Hematopoietic multipotent progenitor cell treated with erythropoietin and hydrocortisone succinate and interleukin-3 and kit ligand, for 6 days (in vitro differentiated cells): ENCODE results near the gene PAN3.
A peak's percentile ranks its signal among the peaks of the same experiment; 100 is the strongest.

Source experiments
- DNase-seq: peaks from one replicate; pipeline ENCODE4 v3.0.0-alpha.2; 2015

Gene PAN3

DNA sequence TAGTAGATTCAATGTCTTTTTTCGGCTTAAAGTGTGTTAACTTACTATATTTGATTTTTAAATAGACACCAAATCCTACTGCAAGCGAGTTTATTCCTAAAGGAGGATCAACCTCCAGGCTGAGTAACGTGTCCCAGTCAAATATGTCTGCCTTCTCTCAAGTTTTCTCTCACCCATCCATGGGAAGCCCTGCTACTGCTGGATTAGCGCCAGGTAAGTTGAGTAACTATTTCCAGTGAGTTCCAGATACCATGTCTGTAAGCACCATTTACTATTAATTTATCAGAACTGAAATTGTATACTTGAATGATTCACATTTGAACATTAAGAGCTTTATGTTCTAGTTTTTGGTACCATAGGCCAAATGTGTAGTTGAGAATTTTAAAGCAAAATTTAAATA, 81.8 kb downstream of the PAN3 start:
- DNase-seq = no peak

DNA sequence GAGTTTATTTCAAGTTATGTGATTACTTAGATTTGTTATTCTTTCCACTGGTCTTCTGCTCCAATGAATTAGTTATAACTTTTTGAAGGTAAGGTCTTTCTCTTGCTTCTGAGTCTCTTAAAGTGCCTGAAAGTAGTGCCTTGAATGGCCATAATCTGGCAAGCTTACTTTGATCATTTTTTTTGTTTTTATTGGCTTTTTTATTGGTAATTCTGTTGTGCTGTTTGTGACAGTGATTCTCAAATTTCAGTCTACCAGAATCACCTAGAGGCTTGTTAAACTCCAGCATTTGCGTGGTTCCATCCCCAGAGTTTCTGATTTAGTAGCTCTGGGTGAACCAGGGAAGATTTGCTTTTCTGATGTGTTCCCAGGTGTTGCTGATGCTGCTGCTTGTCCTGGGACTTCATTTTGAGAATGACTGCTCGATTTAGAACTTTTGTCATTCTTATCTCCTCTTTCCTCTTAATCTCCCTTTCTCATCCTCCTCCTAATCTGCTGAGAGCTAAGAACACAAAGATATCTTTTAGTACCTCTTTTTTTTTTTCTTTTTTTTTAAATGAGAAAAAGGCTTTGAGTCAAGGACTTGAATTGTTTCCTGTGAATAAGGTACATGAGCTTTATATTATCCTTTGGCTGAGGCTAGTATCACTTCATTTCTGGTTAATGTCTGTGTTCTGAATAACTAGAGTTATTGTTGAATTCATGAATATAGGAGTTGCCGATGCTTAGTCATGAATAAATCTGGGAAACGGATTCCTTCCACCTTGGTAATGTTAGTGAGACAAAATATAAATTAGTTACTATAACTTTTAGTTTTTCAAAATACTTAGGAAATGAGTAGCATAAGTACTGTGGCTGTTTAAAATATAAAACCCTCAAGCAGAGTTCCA, 91.4 kb downstream of the PAN3 start:
- DNase-seq = no peak

DNA sequence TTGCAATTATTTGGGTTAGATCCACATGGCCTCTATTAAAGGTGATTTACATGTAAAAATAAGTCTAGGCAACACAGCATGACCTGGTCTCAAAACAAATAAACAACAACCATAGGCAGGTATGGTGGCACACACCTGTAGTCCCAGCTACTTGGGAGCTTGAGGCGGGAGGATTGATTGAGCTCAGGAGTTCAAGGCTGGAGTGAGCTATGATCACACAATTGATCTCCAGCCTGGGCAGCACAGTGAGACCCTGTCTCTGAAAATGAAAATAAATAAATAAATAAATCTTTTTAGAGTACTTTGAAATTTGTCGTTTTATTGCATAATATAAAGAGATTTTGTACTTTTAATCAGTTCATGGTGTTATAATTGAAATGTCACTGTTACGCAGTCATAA, 93.3 kb downstream of the PAN3 start:
- no peak for DNase-seq

DNA sequence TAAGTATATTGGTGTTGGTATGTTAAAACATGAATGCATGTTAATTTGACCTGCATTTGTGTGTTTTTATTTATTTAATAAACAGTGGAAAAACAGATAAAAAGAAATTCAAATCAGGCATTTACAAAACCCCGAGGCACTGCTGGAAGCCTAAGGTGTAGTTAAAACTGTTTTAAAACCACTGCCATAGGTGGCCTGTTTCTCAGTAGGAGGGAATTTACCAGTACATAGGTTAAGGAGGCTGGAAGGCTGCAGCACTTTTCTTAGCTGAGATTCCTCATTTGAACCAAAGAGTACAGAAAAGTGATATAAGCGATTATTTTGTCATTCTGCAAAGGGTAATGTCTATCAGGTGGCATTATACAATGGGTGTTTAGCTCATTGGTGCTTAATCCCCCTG, 99.6 kb downstream of the PAN3 start:
- DNase-seq = no peak

DNA sequence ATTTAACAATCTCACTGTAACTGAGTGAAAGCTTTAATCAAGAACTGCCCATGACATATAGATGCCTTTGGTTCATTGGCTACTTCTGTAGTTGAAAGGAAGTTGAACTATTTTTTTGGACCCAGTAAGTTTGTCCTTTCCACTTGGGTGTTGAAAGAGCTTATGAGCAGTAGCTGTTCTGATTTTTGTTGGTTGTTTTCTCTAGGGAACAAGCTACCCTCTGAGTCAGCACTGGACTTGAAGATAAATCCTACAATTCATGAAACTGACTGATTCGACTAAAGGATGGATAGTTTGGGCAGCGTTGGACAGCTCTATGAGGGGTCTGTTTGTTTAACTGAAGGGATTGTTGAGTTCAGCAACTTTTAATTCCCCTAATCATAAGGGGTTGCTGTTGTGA, 101.0 kb downstream of the PAN3 start:
- DNase-seq = no peak

DNA sequence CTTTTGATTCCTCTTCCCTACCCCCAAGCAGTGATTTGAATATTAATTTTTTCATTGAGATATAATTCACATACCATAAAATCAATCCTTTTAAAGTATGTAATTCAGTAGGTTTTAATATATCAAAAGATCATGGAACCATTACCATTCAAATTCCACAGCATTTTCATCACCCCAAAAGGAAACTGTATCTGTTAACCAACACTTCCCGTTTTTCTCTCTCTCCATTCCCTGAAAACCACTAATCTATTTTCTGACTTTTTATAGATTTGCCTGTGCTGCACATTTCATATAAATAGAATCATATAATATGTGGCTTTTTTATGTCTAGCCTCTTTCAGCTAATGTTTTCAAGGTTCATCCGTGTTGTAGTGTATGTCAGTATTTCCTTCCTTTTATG, 107.1 kb downstream of the PAN3 start:
- DNase-seq = no peak

DNA sequence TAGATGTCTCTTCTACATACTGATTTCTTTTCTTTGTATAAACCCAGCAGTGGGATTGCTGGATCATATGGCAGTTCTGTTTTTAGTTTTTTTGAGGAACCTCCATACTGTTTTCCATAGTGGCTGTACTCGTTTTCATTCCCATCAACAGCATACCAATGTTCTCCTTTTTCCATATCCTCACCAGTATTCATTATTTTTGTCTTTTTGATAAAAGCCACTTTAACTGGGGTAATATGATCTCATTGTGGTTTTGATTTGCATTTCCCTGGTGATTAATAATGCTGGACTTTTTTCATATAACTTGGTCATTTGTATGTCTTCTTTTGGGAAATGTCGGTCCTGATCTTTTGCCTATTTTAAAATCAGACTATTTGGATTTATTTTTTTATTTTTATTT, 108.5 kb downstream of the PAN3 start:
- DNase-seq = no peak

DNA sequence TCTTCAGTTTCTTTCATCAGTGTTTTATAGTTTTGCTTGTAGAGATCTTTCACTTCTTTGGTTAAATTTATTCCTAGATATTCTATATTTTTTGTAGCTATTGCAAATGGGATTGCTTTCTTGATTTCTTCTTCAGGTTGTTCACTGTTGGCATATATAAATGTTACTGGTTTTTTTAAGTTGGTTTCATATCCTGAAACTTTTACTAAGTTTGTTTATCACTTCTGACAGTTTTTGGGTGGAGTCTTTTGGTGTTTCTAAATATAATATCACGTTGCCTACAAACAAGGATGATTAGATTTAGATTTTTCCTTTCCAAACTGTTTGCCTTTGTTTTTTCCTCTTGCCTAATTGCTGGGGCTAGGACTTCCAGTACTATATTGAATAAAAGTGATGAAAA, 109.7 kb downstream of the PAN3 start:
- peak; percentile 36 for DNase-seq

DNA sequence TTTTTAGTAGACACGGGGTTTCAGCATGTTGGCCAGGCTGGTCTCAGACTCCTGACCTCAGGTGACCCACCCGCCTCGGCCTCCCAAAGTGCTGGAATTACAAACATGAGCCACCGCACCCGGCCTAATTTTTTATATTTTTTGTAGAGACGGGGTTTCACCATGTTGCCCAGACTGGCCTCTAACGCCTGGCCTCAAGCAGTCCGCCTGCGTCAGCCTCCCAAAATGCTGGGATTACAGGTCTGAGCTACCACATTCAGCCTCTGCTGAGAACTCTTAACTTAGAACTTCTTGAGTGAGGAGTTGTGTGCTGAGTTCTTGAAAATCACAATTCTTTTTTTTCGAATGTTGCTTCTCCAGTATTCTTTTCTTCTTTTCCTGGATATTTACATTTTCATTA, 112.2 kb downstream of the PAN3 start:
- DNase-seq = no peak

DNA sequence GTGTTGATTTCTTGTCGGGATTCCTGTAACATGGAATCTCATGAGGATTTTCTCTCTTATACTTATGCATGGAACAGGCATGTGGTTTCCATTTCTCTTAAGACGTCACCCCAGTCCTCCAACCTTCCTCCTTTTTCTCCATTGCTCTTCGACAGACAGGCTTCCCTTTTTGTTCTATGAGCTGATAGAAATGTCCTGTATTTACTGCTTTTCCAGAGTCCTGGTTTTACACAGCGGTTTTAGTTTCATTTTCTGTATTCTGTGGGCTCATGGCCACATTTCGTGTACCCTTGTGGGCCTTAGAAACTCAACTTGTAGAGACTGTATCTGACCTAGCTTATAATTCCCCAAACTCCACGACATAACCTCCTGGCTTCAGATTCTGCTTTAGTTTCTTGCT, 113.1 kb downstream of the PAN3 start:
- DNase-seq = peak; percentile 30

DNA sequence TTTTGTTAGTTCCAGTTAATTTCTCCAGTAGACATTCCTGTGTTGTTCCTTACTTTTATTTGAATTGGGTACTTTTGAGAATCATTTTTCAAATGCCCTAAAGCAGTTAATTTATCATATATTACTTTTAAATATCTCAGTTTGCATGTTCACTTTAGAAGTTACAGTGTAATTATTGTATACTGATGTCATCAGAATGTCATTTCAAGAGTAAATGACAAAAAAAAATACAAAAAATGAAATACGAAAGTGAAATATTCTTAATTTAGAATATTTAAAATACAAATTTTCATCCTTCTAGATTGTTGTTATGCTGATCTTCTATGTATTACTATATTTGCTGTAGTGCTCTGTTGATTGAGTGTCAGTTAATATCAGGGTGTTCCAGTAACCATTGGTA, 114.2 kb downstream of the PAN3 start:
- no peak for DNase-seq

DNA sequence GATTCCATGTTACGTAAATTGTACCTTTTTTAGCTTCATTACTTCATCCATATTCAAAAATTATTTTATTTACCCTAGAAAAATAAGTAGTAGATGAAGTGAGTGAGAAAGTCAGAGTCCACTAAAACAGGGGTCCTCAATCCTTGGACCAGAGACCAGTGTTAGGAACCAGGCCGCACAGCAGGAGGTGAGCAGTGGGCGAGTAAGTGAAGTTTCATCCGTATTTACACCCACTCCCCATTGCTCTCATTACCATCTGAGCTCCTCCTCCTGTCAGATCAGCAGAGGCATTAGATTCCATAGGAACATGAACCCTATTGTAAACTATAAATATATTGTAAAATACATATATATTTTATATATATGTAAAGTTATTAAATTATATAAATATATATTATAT, 119.0 kb downstream of the PAN3 start:
- no peak for DNase-seq

DNA sequence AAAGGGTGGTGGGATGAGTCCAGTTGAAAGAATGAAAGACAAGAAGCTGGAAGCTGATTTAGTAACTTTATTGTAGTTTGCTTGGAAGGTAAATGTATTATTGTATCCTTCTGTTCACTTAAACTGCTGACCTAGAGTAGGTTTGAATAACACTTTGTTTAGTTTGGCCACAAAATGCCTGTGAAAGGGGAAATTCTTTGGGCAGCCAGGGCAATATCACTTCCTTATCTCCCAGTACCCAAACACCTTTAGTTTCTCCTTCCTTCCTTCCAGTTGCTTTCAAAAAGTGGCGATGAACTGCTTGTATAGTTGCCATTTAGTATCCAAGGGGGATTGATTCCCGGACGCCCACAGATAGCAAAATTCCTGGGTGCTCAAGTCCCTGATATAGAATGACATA, 120.1 kb downstream of the PAN3 start:
- DNase-seq = peak; percentile 18

DNA sequence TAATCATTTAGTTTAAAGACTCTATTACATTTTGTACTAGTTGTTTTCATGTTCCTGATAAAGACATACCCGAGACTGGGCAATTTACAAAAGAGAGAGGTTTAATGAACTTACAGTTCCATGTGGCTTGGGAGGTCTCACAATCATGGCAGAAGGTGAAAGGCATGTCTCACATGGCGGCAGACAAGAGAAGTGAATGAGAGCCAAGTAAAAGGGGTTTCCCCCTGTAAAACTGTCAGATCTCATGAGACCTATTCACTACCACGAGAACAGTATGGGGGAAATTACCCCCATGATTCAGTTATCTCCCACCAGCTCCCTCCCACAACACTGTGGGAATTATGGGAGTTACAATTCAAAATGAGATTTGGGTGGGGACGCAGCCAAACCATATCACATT, 129.2 kb downstream of the PAN3 start:
- DNase-seq = no peak

DNA sequence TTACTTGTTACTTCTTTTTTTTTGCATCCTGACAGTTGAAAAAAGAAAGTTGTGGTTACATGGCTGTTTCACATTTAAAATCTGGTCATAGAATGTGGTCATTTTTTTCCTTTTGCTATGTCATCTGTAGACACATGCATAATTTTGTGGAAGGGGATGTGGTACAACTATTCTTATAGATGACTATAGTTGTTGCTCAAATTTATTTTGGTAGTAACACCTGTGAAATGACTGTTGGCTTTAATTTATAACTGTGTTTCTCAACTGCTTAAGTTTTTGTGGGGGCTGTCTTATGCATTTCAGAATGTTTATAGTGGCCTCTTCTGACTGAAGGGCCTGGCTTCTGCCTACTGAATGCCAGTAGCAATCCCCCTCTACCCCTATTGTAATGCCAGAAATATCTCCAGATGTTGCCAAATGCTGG, 130.5 kb downstream of the PAN3 start:
- DNase-seq = peak; percentile 74

DNA sequence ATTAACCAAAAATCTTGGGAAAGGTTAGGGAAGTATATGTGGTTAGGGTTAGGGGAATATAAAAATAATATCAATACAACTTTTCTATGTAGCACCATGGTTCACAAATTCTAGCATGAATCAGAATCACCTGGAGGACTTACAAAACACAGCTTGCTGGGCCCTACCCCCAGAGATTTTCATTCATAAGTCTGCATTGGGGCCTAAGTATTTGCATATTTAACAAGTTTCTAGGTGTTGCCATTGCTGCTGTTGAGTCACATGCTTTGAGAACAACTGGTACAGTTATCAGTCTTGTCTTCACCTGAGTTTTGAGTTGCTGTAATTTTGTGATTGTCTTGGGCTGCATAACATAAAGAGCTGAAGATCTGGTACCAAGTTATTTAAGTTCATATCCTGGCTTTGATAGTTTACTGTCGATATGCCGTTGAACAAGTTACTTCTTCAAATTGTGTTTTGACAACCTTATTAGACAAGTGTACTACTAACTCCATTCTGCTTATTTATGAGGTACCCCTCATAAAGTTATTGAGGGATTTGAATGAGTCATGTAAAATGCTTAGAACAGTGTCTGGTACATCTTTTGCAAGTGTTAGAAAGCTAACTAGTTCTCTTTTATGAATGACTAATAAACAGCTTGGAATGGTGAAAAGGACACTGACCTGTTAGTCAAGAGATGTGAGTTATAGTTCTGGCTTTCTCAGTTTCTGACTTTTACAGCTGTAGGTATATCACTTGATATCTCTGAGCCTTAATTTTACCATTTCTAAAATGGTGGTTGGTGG, 132.9 kb downstream of the PAN3 start:
- no peak for DNase-seq

DNA sequence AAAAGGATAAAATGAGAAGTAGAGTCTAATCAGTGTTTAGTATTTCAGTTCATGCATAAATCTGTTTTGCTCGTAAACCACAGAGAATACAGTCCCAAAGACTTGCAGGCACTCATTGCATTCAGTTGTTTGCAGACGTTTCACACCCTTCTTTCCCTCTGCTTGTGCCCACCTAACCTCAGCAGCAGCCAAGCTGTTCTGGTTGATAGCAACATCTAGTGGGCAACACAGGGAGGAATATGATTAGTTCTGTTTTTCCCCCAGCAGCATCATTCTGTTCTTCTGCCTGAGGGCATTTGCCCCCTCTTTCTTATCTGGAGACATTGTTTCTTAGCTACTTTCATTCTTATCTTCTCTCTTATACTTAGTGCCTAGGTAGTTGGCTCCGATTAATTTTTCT, 135.6 kb downstream of the PAN3 start:
- peak; percentile 63 for DNase-seq

DNA sequence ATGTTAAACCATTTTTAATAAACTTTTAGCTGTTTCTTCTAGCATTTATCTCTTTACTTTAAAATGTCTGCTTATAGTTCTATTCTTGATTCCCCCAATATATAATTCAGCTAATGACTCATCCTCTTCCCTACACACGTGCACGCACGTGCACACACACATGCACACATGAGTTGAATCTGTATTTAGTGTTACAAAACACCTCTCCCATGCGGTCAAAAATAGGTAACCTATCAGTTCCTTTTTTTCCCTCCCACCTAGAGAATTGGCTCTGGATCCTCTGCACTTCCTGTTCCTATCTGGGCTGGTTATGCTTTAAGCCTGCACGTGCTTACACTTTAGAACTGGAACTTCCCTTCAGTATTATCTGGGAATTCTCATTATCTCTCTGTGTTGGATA, 144.1 kb downstream of the PAN3 start:
- peak; percentile 10 for DNase-seq

DNA sequence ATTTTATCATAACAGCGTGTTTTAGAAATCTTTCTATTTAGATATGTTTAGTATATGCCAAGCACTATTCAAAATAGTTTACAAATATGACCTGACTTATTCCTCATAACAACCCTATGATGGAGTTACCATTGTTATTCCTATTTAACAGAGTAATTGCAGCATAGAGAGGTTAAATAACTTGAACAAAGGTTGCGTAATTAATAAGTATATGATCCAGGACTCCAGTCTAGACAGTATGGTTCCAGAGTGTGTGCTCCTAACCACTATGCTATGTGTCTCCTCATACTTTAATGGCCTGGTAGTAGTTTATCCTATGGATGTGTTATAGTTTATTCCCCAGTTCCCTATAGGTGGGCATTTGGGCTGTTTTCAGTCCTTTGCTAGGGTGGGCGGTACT, 145.3 kb downstream of the PAN3 start:
- no peak for DNase-seq

DNA sequence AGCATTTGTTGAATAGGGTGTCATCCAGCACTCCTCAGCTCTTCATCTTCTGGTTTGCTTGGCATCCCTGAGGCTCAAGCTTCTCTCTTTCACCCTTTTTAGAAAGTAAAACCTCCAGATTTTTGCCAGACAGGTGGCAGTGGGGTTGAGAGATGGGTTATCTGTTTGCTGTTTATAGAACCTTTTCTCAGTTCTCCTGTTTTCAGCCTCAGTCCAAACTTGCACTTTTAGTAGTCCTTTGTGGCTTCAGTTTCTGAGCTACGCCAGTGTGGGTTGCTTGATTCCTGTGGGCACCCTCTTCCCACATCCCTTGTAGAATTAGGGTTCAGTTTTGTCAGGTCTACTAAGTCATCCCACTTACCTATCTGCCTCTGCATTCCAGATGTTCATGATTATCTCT, 147.9 kb downstream of the PAN3 start:
- DNase-seq = no peak

DNA sequence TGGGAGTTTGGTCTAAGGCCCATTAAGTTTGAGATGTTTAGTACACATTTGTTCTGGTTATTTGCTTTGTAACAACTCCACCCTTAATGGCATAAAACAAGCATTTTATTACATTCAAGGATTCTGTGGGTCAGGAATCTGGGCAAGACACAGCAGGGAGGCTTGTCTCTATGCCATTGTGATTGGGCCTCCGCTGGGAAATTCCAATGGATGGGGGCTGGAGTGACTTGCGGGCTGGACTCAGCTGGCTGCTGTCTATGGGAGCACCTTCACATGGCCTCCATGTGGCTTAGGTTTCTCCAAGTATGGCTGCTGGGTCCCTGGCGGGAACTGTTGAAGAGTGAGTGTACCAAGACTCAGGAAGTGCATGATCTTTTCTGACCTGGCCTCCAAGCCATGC, 159.0 kb downstream of the PAN3 start:
- DNase-seq = no peak

DNA sequence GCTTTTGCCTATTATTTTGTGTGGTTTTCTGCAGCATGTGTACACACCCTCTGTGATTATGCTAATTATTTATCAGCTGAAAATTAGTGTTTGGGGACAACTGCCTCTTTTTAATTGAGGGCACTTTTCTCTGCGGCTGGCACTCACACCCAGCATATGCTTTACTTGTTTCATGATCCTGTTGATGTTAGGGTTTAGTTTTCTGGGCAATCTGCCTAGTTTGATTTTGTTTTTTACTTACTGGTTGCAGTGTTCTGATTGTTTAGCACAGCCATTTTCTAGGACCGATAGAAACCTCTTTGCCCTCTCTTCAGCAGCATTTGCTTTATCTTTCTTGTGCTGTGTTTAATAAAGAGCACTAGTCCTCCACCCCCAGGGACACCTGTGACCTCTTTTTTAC, 161.6 kb downstream of the PAN3 start:
- no peak for DNase-seq

DNA sequence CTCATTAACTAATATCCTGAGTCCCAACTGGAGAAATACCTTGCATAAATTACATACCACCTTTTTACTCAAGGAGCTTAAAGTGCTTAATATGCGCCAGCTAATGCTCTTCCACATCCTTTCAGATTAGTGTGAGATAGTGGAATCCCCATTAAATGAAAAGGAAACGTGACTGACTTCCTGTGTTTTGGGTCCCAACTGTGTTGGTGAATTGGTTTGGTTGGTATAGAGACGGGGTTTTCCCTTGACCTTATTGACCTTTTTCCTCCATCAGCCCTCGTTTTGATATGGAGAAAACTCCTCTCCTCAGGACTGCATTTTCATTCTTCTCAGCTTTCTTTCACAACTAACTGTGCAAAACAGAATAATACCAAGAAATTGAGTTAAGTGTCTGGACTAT, 163.5 kb downstream of the PAN3 start:
- no peak for DNase-seq

DNA sequence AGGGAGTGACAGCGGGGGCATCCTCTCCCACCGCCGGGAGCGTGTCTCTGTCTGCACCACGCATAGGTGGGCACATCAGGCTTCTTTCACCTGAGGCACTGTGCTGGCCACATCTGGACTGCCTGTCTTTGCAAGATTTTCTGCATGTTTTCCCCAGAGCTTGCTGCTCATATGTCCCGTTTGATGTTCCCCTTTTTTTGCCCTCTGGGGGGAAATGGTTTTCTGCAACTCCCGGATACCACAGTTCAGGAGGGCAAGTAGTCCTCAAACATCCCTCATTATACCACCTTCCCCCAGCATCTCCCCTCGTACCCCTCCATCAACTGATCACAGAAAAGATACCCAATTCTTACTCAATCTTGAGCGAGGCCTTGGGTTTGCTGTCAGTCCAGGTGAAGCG, 168.0 kb downstream of the PAN3 start:
- no peak for DNase-seq
